ENCODE results near the gene SNORC. TPM values are rescaled to one million over a fixed set of nuclear protein-coding genes. Genes with fewer than 3 reads are reported as not detected.

The SNORC gene
- total RNA-seq, 1 donor from 2014 or later, result 3.1 TPM

GRCh38 chr2:232885264-232885961 is 15.3 kb downstream of the SNORC start:
- DNase-seq (ENCODE audit: low read depth) (no peak), FAIRE-seq (no peak)
- Histone ChIP-seq H3K36me3 (ENCODE audit: insufficient read depth, low read length) (no peaks in the 10 kb centered on the region), H3K4me3 (ENCODE audit: insufficient read depth, low read depth, low read length) (no peak overlapping the region), H3K4me2 (ENCODE audit: low read length) (no peak overlapping the region), H3K4me1 (ENCODE audit: insufficient read depth, low read length) (no peaks in the 10 kb centered on the region), H3K27me3 (ENCODE audit: insufficient read depth, low read length) (no peaks in the 10 kb centered on the region), H3K27ac (ENCODE audit: low read depth, low read length) (no peak overlapping the region), H4K20me1 (ENCODE audit: insufficient read depth, low read length) (no peaks in the 10 kb centered on the region), H3K79me2 (ENCODE audit: insufficient read depth, low read length) (no peaks in the 10 kb centered on the region), H2AFZ (ENCODE audit: low read depth, low read length) (no peak overlapping the region), H3K9ac (ENCODE audit: low read length) (no peak overlapping the region), H3K9me3 (ENCODE audit: insufficient read depth, low read depth, low read length) (no peaks in the 10 kb centered on the region)
- no peak for TF ChIP-seq EZH2 (IDR thresholded peaks at IDR 0.05; ENCODE audit: insufficient read depth, low read length)
- TF ChIP-seq, protein P1, sequence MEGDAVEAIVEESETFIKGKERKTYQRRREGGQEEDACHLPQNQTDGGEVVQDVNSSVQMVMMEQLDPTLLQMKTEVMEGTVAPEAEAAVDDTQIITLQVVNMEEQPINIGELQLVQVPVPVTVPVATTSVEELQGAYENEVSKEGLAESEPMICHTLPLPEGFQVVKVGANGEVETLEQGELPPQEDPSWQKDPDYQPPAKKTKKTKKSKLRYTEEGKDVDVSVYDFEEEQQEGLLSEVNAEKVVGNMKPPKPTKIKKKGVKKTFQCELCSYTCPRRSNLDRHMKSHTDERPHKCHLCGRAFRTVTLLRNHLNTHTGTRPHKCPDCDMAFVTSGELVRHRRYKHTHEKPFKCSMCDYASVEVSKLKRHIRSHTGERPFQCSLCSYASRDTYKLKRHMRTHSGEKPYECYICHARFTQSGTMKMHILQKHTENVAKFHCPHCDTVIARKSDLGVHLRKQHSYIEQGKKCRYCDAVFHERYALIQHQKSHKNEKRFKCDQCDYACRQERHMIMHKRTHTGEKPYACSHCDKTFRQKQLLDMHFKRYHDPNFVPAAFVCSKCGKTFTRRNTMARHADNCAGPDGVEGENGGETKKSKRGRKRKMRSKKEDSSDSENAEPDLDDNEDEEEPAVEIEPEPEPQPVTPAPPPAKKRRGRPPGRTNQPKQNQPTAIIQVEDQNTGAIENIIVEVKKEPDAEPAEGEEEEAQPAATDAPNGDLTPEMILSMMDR (IDR thresholded peaks at IDR 0.05; ENCODE audit: insufficient read depth, low read depth, low read length), result no peak
- Mint-ChIP-seq H3K27me3 (ENCODE audit: low read depth, unreplicated experiment) (peaks cover 38% of the 10 kb centered on the region), H3K4me3 (ENCODE audit: unreplicated experiment) (no peak overlapping the region), H3K27ac (ENCODE audit: unreplicated experiment) (no peak overlapping the region), H3K36me3 (ENCODE audit: low read depth, unreplicated experiment) (no peaks in the 10 kb centered on the region), H3K4me1 (ENCODE audit: low read depth, unreplicated experiment) (peaks cover 1% of the 10 kb centered on the region), H3K9me3 (ENCODE audit: unreplicated experiment) (peaks cover 1% of the 10 kb centered on the region)

GRCh38 chr2:232886176-232886575 is 16.1 kb downstream of the SNORC start:
- TF ChIP-seq, protein P1 (IDR thresholded peaks at IDR 0.05; ENCODE audit: insufficient read depth, low read depth, low read length), result no peak
- TF ChIP-seq EZH2 (IDR thresholded peaks at IDR 0.05; ENCODE audit: insufficient read depth, low read length), result no peak
- Histone ChIP-seq H2AFZ (ENCODE audit: low read depth, low read length) (no peak overlapping the region), H3K4me2 (ENCODE audit: low read length) (no peak overlapping the region), H3K27ac (ENCODE audit: low read depth, low read length) (no peak overlapping the region), H3K9ac (ENCODE audit: low read length) (no peak overlapping the region), H4K20me1 (ENCODE audit: insufficient read depth, low read length) (no peaks in the 10 kb centered on the region), H3K4me1 (ENCODE audit: insufficient read depth, low read length) (peaks cover 6% of the 10 kb centered on the region), H3K9me3 (ENCODE audit: insufficient read depth, low read depth, low read length) (no peaks in the 10 kb centered on the region), H3K27me3 (ENCODE audit: insufficient read depth, low read length) (no peaks in the 10 kb centered on the region), H3K36me3 (ENCODE audit: insufficient read depth, low read length) (no peaks in the 10 kb centered on the region), H3K4me3 (ENCODE audit: insufficient read depth, low read depth, low read length) (no peak overlapping the region), H3K79me2 (ENCODE audit: insufficient read depth, low read length) (no peaks in the 10 kb centered on the region)
- H3K27me3 Mint-ChIP-seq (ENCODE audit: low read depth, unreplicated experiment), result peaks cover 42% of the 10 kb centered on the region
- H3K4me1 Mint-ChIP-seq (ENCODE audit: low read depth, unreplicated experiment), result peaks cover 9% of the 10 kb centered on the region
- no peaks in the 10 kb centered on the region for H3K36me3 Mint-ChIP-seq (ENCODE audit: low read depth, unreplicated experiment)
- no peak for FAIRE-seq
- no peak overlapping the region for H3K4me3 Mint-ChIP-seq (ENCODE audit: unreplicated experiment)
- no peak for DNase-seq (ENCODE audit: low read depth)
- no peak overlapping the region for H3K27ac Mint-ChIP-seq (ENCODE audit: unreplicated experiment)
- peaks cover 1% of the 10 kb centered on the region for H3K9me3 Mint-ChIP-seq (ENCODE audit: unreplicated experiment)

DNA sequence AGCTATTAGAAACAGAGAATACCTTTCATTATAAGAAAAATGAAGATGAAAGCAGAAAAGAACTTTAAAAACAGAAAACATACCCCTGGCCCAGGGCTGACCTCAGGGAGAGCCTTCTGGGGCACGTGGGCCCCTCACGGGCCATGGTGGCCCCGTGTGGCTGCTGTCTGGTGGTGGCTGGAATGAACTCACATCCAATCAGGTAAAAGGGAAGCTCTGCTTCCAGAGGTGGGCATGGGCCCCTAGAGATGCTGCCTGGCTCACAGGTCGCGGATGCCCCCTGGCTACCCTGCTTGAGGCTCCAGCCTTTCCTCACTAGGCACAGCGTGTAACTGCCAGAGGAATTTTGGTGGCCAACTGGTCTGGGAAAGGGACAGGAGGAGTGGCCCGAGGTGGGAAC is 16.6 kb downstream of the SNORC start:
- H3K4me3 Mint-ChIP-seq (ENCODE audit: unreplicated experiment), result no peak overlapping the region
- Histone ChIP-seq H3K27me3 (ENCODE audit: insufficient read depth, low read length) (no peaks in the 10 kb centered on the region), H3K9ac (ENCODE audit: low read length) (no peak overlapping the region), H4K20me1 (ENCODE audit: insufficient read depth, low read length) (no peaks in the 10 kb centered on the region), H3K36me3 (ENCODE audit: insufficient read depth, low read length) (no peaks in the 10 kb centered on the region), H2AFZ (ENCODE audit: low read depth, low read length) (no peak overlapping the region), H3K9me3 (ENCODE audit: insufficient read depth, low read depth, low read length) (no peaks in the 10 kb centered on the region), H3K79me2 (ENCODE audit: insufficient read depth, low read length) (no peaks in the 10 kb centered on the region), H3K27ac (ENCODE audit: low read depth, low read length) (no peak overlapping the region), H3K4me2 (ENCODE audit: low read length) (no peak overlapping the region), H3K4me3 (ENCODE audit: insufficient read depth, low read depth, low read length) (no peak overlapping the region), H3K4me1 (ENCODE audit: insufficient read depth, low read length) (peaks cover 10% of the 10 kb centered on the region)
- TF ChIP-seq, protein P1 (IDR thresholded peaks at IDR 0.05; ENCODE audit: insufficient read depth, low read depth, low read length), result no peak
- no peak for TF ChIP-seq EZH2 (IDR thresholded peaks at IDR 0.05; ENCODE audit: insufficient read depth, low read length)
- peaks cover 12% of the 10 kb centered on the region for H3K4me1 Mint-ChIP-seq (ENCODE audit: low read depth, unreplicated experiment)
- DNase-seq (ENCODE audit: low read depth) (no peak), FAIRE-seq (no peak)
- H3K27ac Mint-ChIP-seq (ENCODE audit: unreplicated experiment), result no peak overlapping the region
- peaks cover 1% of the 10 kb centered on the region for H3K9me3 Mint-ChIP-seq (ENCODE audit: unreplicated experiment)
- no peaks in the 10 kb centered on the region for H3K36me3 Mint-ChIP-seq (ENCODE audit: low read depth, unreplicated experiment)
- H3K27me3 Mint-ChIP-seq (ENCODE audit: low read depth, unreplicated experiment), result peaks cover 42% of the 10 kb centered on the region
